Activated CD8-positive, alpha-beta memory T cell treated with anti-CD3 and anti-CD28 coated beads, Interleukin-2, amount 10 ng/mL, durations not matched to agents 7 days and 5 days (primary cell): ENCODE data around the gene DTX3. TPM values are rescaled to one million over a fixed set of nuclear protein-coding genes. Genes with fewer than 3 reads are reported as not detected.
A peak's percentile ranks its signal among the peaks of the same experiment; 100 is the strongest.
"Not testable (repeated sequence)": the region's sequence is repeated elsewhere in the genome, so short reads cannot be mapped to it uniquely, and the experiment has no call there.

Experiments
- ATAC-seq: fragments of 150-1000 bp; cut with Tn5 transposase; one replicate; pipeline ENCODE4 v1.10.0; 2021; ENCODE audit warnings: moderate library complexity
- CTCF ChIA-PET: fragments of 350-600 bp; sonication (Branson Sonifier 250); formaldehyde crosslinking; loops from one replicate; lab custom pipeline; 2021; ENCODE audit warnings: antibody characterized with exemption; lab: Charles Lee
- DNase-seq: peaks from one replicate; pipeline ENCODE4 v3.0.0-alpha.2; 2020
- H3K27ac Mint-ChIP-seq: one replicate; pipeline ENCODE4 v1.8.0; 2021; ENCODE audit warnings: mild to moderate bottlenecking, mixed read lengths
- H3K27me3 Mint-ChIP-seq: one replicate; pipeline ENCODE4 v1.8.0; 2021; ENCODE audit warnings: mixed read lengths
- H3K36me3 Mint-ChIP-seq: one replicate; pipeline ENCODE4 v1.8.0; 2021; ENCODE audit warnings: mild to moderate bottlenecking, mixed read lengths
- H3K4me1 Mint-ChIP-seq: one replicate; pipeline ENCODE4 v1.8.0; 2021; ENCODE audit warnings: mixed read lengths
- H3K4me3 Mint-ChIP-seq: one replicate; pipeline ENCODE4 v1.8.0; 2021; ENCODE audit warnings: mild to moderate bottlenecking, moderate library complexity, mixed read lengths
- H3K9me3 Mint-ChIP-seq: one replicate; pipeline ENCODE4 v1.8.0; 2022; ENCODE audit warnings: low read depth, mixed read lengths
- total RNA-seq, 2 experiments: library from RNA; stranded (reverse); gene quantifications; one replicate each; pipeline ENCODE4 v1.2.3, GENCODE V29; 2021

The DTX3 gene
- total RNA-seq, 2 experiments from 2014 or later: 20.8 to 21.2 TPM

DNA sequence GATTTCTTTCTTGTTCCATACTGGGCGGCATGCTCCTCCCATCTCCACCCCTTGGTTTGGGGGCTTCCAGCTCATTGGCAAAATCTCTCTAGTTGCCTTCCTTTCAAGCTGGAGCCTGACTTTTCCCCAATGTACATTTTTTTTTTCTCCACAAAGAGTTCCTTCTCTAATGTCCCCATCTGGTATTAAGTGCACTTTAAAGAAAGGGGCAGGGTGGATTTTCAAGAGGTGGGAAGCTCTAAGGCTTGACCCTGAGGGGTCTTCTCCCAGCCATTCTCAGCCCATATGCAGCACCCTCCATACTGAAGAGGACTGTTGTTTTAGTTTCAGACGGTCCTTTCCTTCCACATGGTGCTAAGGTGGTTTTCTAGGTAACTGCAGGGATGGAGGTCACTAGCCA is 19.5 kb upstream of the DTX3 start:
- Mint-ChIP-seq H3K4me3 (no peak overlapping the region), H3K9me3 (no peaks in the 10 kb centered on the region), H3K36me3 (no peaks in the 10 kb centered on the region), H3K27me3 (no peaks in the 10 kb centered on the region), H3K4me1 (peaks cover 4% of the 10 kb centered on the region), H3K27ac (no peak overlapping the region)
- DNase-seq (no peak), ATAC-seq (no peak)
- CTCF ChIA-PET: interaction anchor here (0.6 to 7.6 kb wide), 18 partner anchors 8 to 294 kb away, joined by 3 to 148 read pairs (median 4); partner anchors contain the start of genes B4GALNT1, DDIT3, DTX3 and OS9

- no peak for DNase-seq
- no peak for ATAC-seq
- H3K27me3 Mint-ChIP-seq: no peaks in the 10 kb centered on the region
- H3K9me3 Mint-ChIP-seq: no peaks in the 10 kb centered on the region
- no peak overlapping the region for H3K4me3 Mint-ChIP-seq
- CTCF ChIA-PET: interaction anchor here (1.1 to 7.6 kb wide), 8 partner anchors 11 to 171 kb away, joined by 3 to 148 read pairs (median 7); partner anchors contain the start of gene B4GALNT1
- no peaks in the 10 kb centered on the region for H3K36me3 Mint-ChIP-seq
- peaks cover 10% of the 10 kb centered on the region for H3K4me1 Mint-ChIP-seq
- no peak overlapping the region for H3K27ac Mint-ChIP-seq
Measured at GRCh38 chr12:57586128-57586527, 18.5 kb upstream of the DTX3 start.

DNA sequence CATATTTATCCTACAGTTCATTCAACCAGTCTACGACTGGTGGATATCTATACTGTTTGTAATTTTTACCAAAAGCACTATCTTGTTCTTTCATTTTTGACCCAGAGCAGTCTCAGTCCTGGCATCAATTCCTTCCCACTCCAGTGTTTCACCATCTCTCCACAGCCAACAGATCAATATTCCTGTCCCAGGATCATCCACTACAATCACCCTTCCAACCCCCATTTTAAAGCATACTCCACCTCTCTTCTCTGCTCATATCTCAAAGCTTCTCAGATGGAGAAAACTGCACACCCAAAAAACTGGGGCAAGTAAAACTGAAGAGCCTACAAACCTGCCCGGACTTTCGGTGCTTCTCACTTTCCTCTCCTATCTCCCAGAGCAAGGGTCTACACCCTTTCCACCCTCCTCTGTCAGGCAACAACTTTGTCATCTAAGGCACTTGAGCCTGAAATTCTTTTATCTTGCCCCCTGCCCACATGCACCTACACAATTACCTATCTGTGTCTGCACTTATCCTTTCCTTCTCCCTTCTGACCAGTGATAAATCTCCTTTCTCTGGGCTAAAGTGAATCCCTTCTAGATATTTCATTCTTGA is 17.7 kb upstream of the DTX3 start:
- H3K4me1 Mint-ChIP-seq: peaks cover 14% of the 10 kb centered on the region
- no peak overlapping the region for H3K27ac Mint-ChIP-seq
- H3K27me3 Mint-ChIP-seq: no peaks in the 10 kb centered on the region
- CTCF ChIA-PET: interaction anchor here (1.6 kb wide), 1 partner anchor 40 kb away, joined by 3 read pairs; no protein-coding TSS in a partner anchor
- H3K36me3 Mint-ChIP-seq: no peaks in the 10 kb centered on the region
- H3K4me3 Mint-ChIP-seq: no peak overlapping the region
- DNase-seq: no peak
- no peaks in the 10 kb centered on the region for H3K9me3 Mint-ChIP-seq
- no peak for ATAC-seq

- H3K4me1 Mint-ChIP-seq: peaks cover 22% of the 10 kb centered on the region
- H3K9me3 Mint-ChIP-seq, H3K4me3 Mint-ChIP-seq, DNase-seq, H3K27ac Mint-ChIP-seq, H3K36me3 Mint-ChIP-seq, H3K27me3 Mint-ChIP-seq, ATAC-seq: not testable (repeated sequence)
- CTCF ChIA-PET: interaction anchor here (1.5 kb wide), 2 partner anchors 44 to 153 kb away, joined by 3 read pairs; partner anchors contain the start of gene B4GALNT1
Measured at GRCh38 chr12:57588951-57589610, 15.5 kb upstream of the DTX3 start.

DNA sequence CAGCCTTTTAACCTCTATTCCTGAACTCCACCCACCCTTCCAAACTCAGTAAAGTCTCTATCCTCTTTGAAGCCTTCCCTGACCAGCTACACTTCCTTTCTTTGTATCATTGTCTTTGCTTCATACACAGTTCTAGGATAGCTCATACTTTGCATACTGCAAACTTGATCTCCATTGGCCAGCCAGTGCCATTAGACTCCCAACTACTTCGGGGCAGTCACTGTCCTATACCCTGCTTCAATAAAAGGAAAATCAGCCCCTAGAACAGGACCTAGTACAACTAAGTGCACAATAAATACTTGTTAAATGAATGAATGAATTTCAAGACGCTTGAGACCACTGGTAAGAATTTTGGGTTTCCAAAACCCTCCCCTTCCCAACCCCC is 14.2 kb upstream of the DTX3 start:
- H3K4me3 Mint-ChIP-seq: peak overlapping the region; percentile 83
- H3K27me3 Mint-ChIP-seq: no peaks in the 10 kb centered on the region
- DNase-seq (no peak), ATAC-seq (no peak)
- H3K36me3 Mint-ChIP-seq: peaks cover 4% of the 10 kb centered on the region
- peaks cover 22% of the 10 kb centered on the region for H3K4me1 Mint-ChIP-seq
- H3K27ac Mint-ChIP-seq: peak overlapping the region; percentile 76
- CTCF ChIA-PET: interaction anchor here (0.8 to 5.8 kb wide), 7 partner anchors 8 to 151 kb away, joined by 3 to 77 read pairs (median 4); partner anchors contain the start of gene B4GALNT1
- H3K9me3 Mint-ChIP-seq: no peaks in the 10 kb centered on the region

DNA sequence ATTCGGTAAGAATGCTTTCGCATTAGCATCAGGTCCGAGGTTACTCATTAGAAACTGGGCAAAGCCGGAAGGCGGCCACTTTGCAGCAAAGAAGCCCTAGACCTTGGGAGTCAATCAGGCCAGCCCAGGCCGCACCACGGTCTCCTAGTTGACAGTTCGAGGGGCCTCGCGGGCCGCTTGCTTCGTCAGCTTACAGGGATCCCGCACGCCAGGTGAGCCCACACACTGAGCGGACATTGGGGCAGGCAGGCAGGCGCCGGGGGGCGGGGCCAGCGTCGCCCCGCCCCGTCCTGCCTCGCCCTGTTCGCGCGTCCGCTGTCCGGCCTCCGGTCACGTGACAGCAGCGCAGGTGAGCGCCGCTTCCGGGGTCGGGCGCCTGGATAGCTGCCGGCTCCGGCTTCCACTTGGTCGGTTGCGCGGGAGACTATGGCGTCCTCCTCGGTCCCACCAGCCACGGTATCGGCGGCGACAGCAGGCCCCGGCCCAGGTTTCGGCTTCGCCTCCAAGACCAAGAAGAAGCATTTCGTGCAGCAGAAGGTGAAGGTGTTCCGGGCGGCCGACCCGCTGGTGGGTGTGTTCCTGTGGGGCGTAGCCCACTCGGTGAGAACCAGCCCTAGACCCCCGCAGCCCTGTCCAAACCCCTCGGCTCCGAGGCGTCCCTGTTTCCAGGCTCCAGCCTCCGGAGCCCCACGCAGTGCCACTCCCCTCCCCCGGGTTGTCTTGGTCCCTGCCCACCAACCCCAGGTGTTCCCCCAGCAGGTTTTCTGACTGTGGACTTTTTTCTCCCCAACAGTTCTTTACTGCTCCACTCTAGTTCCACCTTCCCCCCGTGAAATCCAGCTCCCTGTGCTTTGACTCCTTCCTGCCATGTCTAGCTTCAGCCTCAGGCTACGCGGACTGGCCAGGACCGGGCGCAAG is 13.5 kb upstream of the DTX3 start, which contains the start of gene PIP4K2C:
TSS of gene PIP4K2C (plus strand) at position 329 of the 918 bp plus-strand sequence. CDS start at position 427, 98 bp downstream.
- DNase-seq: peak; percentile 89
- Mint-ChIP-seq H3K4me1 (peaks cover 22% of the 10 kb centered on the region), H3K27ac (peak within 1 kb of the TSS; percentile 81), H3K36me3 (peaks cover 8% of the 10 kb centered on the region), H3K9me3 (no peaks in the 10 kb centered on the region), H3K4me3 (peak within 1 kb of the TSS; percentile 83), H3K27me3 (no peaks in the 10 kb centered on the region)
- CTCF ChIA-PET: interaction anchor here (0.6 to 5.8 kb wide), 15 partner anchors 9 to 349 kb away, joined by 3 to 77 read pairs (median 5); partner anchors contain the start of genes ARHGEF25, B4GALNT1 and OS9
- peak; percentile 98 for ATAC-seq

DNA sequence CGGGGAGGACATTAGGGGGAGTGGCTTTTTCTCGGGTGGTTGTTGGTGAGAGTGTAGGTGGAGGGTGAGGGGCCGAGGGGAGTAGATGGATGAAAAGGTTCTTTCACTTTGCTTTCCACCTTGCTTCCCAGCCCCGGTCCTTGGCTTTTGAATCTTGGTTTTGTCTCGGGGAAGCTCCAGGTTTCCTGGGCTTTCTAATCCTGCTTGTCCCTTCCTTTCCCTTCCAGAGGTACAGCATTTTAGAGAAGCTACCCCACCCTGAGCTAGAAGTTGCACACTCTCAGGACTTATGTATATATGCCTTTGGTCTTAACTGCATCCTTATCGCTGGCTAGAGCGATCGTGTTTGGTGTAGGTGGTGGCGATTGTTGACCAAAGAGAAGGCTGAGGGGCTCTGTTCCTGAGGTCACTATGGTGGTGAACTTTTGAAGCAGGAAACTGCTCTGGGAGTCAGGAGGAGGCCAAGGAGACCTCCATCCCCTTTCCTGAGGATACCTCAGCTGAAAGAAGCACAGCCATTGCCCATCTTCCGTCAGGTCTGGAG is 12.8 kb upstream of the DTX3 start:
- H3K4me1 Mint-ChIP-seq: peaks cover 22% of the 10 kb centered on the region
- H3K27ac Mint-ChIP-seq: peak overlapping the region; percentile 81
- ATAC-seq (no peak), DNase-seq (no peak)
- peaks cover 10% of the 10 kb centered on the region for H3K36me3 Mint-ChIP-seq
- H3K9me3 Mint-ChIP-seq: no peaks in the 10 kb centered on the region
- CTCF ChIA-PET: interaction anchor here (1.0 to 5.8 kb wide), 14 partner anchors 9 to 349 kb away, joined by 3 to 77 read pairs (median 5); partner anchors contain the start of genes ARHGEF25, B4GALNT1 and GLI1
- H3K27me3 Mint-ChIP-seq: no peaks in the 10 kb centered on the region
- peak overlapping the region; percentile 83 for H3K4me3 Mint-ChIP-seq

- peak overlapping the region; percentile 83 for H3K4me3 Mint-ChIP-seq
Measured at GRCh38 chr12:57592551-57593165, 12.0 kb upstream of the DTX3 start.

GRCh38 chr12:57593187-57593586 is 11.4 kb upstream of the DTX3 start:
- H3K4me3 Mint-ChIP-seq: no peak overlapping the region
- ATAC-seq (no peak), DNase-seq (no peak)
- peaks cover 17% of the 10 kb centered on the region for H3K36me3 Mint-ChIP-seq
- CTCF ChIA-PET: interaction anchor here (1.0 to 5.8 kb wide), 7 partner anchors 11 to 133 kb away, joined by 3 to 77 read pairs (median 3); partner anchors contain the start of genes B4GALNT1 and GLI1
- H3K4me1 Mint-ChIP-seq: peaks cover 22% of the 10 kb centered on the region
- H3K27me3 Mint-ChIP-seq: no peaks in the 10 kb centered on the region
- H3K27ac Mint-ChIP-seq: no peak overlapping the region
- H3K9me3 Mint-ChIP-seq: no peaks in the 10 kb centered on the region

More at GRCh38 chr12:57592551-57593165, 12.0 kb upstream of the DTX3 start:
- CTCF ChIA-PET: interaction anchor here (1.0 to 5.8 kb wide), 8 partner anchors 10 to 134 kb away, joined by 3 to 77 read pairs (median 6); partner anchors contain the start of genes B4GALNT1 and GLI1
- no peak overlapping the region for H3K27ac Mint-ChIP-seq
- no peak for DNase-seq
- peaks cover 22% of the 10 kb centered on the region for H3K4me1 Mint-ChIP-seq
- peaks cover 15% of the 10 kb centered on the region for H3K36me3 Mint-ChIP-seq
- no peaks in the 10 kb centered on the region for H3K9me3 Mint-ChIP-seq
- no peak for ATAC-seq
- H3K27me3 Mint-ChIP-seq: no peaks in the 10 kb centered on the region

DNA sequence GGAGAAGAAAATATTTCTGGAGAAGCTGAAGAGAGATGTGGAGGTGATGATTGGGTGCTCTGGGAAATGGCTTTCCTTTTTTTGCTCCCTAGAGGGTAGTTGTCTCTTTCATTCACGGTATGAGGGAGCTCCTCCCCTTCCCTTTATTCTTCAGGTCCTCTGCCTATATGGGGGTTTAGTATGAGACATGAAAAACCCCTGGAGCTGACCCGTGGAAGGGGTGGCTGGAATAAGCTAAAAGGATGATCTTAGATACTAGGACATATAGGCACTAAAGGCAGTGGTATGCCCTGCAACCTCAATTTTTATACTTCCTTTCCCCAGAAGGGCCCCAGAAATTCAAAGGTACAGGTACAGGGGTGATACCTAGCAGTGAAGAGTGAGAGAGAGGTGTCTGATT is 4.2 kb upstream of the DTX3 start:
- H3K4me3 Mint-ChIP-seq: no peak overlapping the region
- DNase-seq: no peak
- CTCF ChIA-PET: interaction anchor here (1.1 to 2.5 kb wide), 3 partner anchors 16 to 22 kb away, joined by 3 to 10 read pairs (median 8); no protein-coding TSS in a partner anchor
- no peak for ATAC-seq
- H3K36me3 Mint-ChIP-seq: peaks cover 37% of the 10 kb centered on the region
- peaks cover 12% of the 10 kb centered on the region for H3K4me1 Mint-ChIP-seq
- no peak overlapping the region for H3K27ac Mint-ChIP-seq
- H3K9me3 Mint-ChIP-seq: no peaks in the 10 kb centered on the region
- no peaks in the 10 kb centered on the region for H3K27me3 Mint-ChIP-seq

DNA sequence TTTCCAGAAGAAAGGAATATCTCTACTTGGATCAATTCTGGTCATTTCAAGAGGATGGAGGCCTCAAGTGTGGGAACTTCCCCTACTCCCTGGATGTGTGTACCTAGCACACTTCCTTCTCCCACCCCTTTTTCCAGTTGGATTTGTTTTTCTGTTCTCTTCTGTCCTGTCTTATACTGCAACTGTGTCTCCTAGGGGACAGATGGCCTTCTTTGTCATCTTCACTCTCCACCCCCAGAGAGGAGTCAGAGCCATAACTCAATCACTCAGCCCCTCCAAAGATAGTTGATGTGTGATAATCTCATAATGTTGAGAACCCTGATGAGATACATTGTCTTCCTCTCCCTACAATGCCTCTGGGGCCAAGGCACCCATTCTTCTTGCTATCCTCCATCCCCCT is 2.1 kb upstream of the DTX3 start:
- no peak for DNase-seq
- peaks cover 17% of the 10 kb centered on the region for H3K4me1 Mint-ChIP-seq
- H3K27me3 Mint-ChIP-seq: no peaks in the 10 kb centered on the region
- no peak overlapping the region for H3K27ac Mint-ChIP-seq
- no peak overlapping the region for H3K4me3 Mint-ChIP-seq
- peaks cover 27% of the 10 kb centered on the region for H3K36me3 Mint-ChIP-seq
- ATAC-seq: no peak
- CTCF ChIA-PET: interaction anchor here (1.4 kb wide), 1 partner anchor 10 kb away, joined by 4 read pairs; no protein-coding TSS in a partner anchor
- no peaks in the 10 kb centered on the region for H3K9me3 Mint-ChIP-seq

DNA sequence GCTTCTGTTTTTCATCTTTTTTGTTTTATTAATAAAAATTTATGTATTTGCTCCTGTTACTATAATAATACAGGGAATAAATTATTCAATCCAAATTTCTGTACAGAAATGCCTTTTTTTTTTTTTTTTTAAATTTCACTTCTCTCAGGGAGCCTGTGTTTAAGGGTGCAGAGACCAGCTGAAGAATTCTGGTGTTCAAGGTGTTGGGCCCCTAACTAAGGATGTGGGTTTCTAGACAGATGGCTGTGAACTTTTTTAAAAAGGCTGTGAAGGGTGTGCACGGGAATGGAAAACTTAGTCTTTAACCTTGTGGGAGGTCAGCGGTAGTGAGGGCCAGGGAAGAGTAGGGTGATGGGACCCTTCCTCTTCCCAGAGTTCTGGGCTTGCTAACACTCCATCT is 1.3 kb upstream of the DTX3 start:
- peak overlapping the region; percentile 74 for H3K4me3 Mint-ChIP-seq
- CTCF ChIA-PET: interaction anchor here (1.3 to 1.4 kb wide), 2 partner anchors 10 to 18 kb away, joined by 4 read pairs; no protein-coding TSS in a partner anchor
- ATAC-seq (no peak), DNase-seq (no peak)
- H3K27me3 Mint-ChIP-seq: no peaks in the 10 kb centered on the region
- peaks cover 17% of the 10 kb centered on the region for H3K4me1 Mint-ChIP-seq
- peak overlapping the region; percentile 57 for H3K27ac Mint-ChIP-seq
- H3K9me3 Mint-ChIP-seq: no peaks in the 10 kb centered on the region
- H3K36me3 Mint-ChIP-seq: peaks cover 24% of the 10 kb centered on the region
